ENCODE data around the gene CMSS1. TPM values are rescaled to one million over a fixed set of nuclear protein-coding genes. Genes with fewer than 3 reads are reported as not detected.

Gene CMSS1
- total and polyA plus RNA-seq, 8 donors, result 2.7 to 33.3 (median 22.1) TPM

- 22 to 52% (median 39%) methylated on average over 2 of the region's 2 CpGs for WGBS, 5 donors
- DNase-seq, result no peak
- Histone ChIP-seq H3K9me3 (no peaks in the 10 kb centered on the region), H3K36me3 (no peaks in the 10 kb centered on the region), H3K27me3 (no peaks in the 10 kb centered on the region), H3K4me1 (no peaks in the 10 kb centered on the region), H3K4me3 (no peak overlapping the region), H3K27ac (no peak overlapping the region)
- intact Hi-C loops (cut with DNase I; ENCODE audit: low total_unique reads), result no loop called here
- no peak for TF ChIP-seq CTCF (IDR thresholded peaks at IDR 0.05)
- TF ChIP-seq EP300 (IDR thresholded peaks at IDR 0.05), result no peak
- no peak for TF ChIP-seq POLR2AphosphoS5 (IDR thresholded peaks at IDR 0.05)
- no peak for TF ChIP-seq POLR2A (IDR thresholded peaks at IDR 0.05)
These were observed 167.0 kb downstream of the CMSS1 start for GRCh38 chr3:99984668-99985067.

- Histone ChIP-seq H3K4me1 (no peaks in the 10 kb centered on the region), H3K27ac (no peak overlapping the region), H3K36me3 (no peaks in the 10 kb centered on the region), H3K27me3 (no peaks in the 10 kb centered on the region), H3K4me3 (no peak overlapping the region), H3K9me3 (no peaks in the 10 kb centered on the region)
- 86 to 100% (median 96%) methylated on average over 1 of the region's 1 CpG for WGBS, 5 donors
- intact Hi-C loops (cut with DNase I; ENCODE audit: low total_unique reads), result no loop called here
- TF ChIP-seq POLR2A (IDR thresholded peaks at IDR 0.05) (no peak), CTCF (IDR thresholded peaks at IDR 0.05) (no peak), EP300 (IDR thresholded peaks at IDR 0.05) (no peak), POLR2AphosphoS5 (IDR thresholded peaks at IDR 0.05) (no peak)
- DNase-seq, result no peak
These were observed 172.5 kb downstream of the CMSS1 start for GRCh38 chr3:99990179-99990578.

GRCh38 chr3:99997293-99997692 lies 179.6 kb downstream of the CMSS1 start:
- WGBS, 5 donors, result 88 to 94% (median 91%) methylated on average over 2 of the region's 2 CpGs
- H3K27me3 ChIP-seq, result no peaks in the 10 kb centered on the region
- peaks cover 0 to 5% (median 1%) of the 10 kb centered on the region in 4 donors for H3K4me1 ChIP-seq

GRCh38 chr3:99999536-99999935 lies 181.9 kb downstream of the CMSS1 start:
- intact Hi-C loops (cut with DNase I; ENCODE audit: low total_unique reads), result no loop called here
- Histone ChIP-seq H3K9me3 (peaks cover 0 to 6% (median 3%) of the 10 kb centered on the region in 4 donors), H3K27me3 (no peaks in the 10 kb centered on the region), H3K36me3 (no peaks in the 10 kb centered on the region), H3K4me1 (peaks cover 11 to 27% (median 13%) of the 10 kb centered on the region in 4 donors), H3K4me3 (no peak overlapping the region), H3K27ac (no peak overlapping the region)
- no peak for TF ChIP-seq POLR2A (IDR thresholded peaks at IDR 0.05)
- no peak for TF ChIP-seq EP300 (IDR thresholded peaks at IDR 0.05)
- no peak for TF ChIP-seq CTCF (IDR thresholded peaks at IDR 0.05)
- TF ChIP-seq POLR2AphosphoS5 (IDR thresholded peaks at IDR 0.05), result no peak
- WGBS, 5 donors, result 91 to 97% (median 94%) methylated on average over 2 of the region's 2 CpGs
- no peak for DNase-seq

More at GRCh38 chr3:99997293-99997692, 179.6 kb downstream of the CMSS1 start:
- no peaks in the 10 kb centered on the region for H3K36me3 ChIP-seq
- no peak for TF ChIP-seq POLR2AphosphoS5 (IDR thresholded peaks at IDR 0.05)
- TF ChIP-seq CTCF (IDR thresholded peaks at IDR 0.05), result no peak
- no peak for TF ChIP-seq EP300 (IDR thresholded peaks at IDR 0.05)
- no peak overlapping the region for H3K27ac ChIP-seq
- DNase-seq, result no peak
- H3K9me3 ChIP-seq, result peaks cover 0 to 6% (median 3%) of the 10 kb centered on the region in 4 donors
- H3K4me3 ChIP-seq, result no peak overlapping the region
- intact Hi-C loops (cut with DNase I; ENCODE audit: low total_unique reads), result no loop called here
